Activated naive CD4-positive, alpha-beta T cell treated with anti-CD3 and anti-CD28 coated beads, Interleukin-2, amount 50 U/mL, for 16 hours (primary cell): Measurements from ENCODE around the gene PTGES.

Experiments used
- DNase-seq: peaks from one replicate; pipeline ENCODE4 v3.0.0-alpha.2; 2020

PTGES gene

DNA sequence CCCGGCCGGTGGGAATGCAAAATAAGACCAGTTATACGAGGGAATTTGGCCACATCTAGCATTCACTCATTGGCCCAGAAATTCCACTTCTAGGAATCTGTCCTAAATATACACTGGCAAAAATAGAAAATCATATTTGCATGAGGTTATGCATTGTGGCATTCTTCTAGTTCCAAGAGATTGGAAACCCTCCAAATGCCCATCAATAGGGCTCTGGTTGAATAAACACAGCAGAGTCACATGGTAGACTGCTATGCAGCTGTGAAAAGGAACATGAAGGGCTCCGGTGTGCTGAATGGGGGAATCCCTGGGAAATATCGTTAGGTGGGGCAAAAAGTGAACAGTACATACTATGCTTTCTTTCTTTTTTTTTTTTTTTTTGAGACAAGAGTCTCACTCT, 36.8 kb downstream of the PTGES start:
- DNase-seq, result no peak

DNA sequence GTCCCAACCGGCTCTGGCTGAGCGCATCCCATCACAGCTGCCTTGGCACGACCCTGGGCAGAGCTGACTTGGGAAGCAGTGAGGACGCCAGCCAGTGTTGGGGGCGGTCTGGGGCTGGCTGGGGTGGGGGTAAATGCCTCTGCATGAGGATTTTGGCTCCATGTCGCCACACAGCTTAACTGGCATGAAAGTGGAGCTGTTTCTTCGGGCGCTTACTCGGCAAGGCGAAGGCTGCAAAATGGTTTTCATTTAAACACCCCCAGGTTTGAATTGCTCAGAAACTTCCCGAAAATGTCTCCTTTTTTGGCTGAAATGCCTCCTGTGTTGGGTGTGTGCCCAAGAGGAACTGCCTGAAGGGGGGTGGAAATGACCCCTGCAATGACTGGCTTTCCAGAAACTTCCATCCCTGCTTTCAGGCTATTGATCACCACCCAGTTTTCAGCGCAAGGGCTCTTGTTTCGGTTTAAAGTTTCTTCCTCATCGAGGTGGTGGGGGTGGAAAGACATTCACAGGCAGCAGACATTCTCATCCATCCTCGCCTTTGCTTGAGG, 38.3 kb downstream of the PTGES start:
- DNase-seq, result no peak

DNA sequence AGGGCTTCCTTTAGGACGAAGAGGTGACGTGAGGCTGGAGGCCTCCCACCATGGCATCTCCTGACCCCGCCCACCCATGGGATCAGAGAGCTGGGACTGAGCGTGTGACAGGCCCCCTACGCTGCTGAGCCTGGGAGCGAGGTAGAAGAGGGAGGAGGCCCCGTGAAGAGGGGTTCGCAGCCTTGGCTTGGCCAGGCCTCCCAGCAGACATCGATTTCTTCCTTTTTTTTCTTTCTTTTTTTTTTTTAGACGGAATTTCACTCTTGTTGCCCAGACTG, 39.5 kb downstream of the PTGES start:
- no peak for DNase-seq

DNA sequence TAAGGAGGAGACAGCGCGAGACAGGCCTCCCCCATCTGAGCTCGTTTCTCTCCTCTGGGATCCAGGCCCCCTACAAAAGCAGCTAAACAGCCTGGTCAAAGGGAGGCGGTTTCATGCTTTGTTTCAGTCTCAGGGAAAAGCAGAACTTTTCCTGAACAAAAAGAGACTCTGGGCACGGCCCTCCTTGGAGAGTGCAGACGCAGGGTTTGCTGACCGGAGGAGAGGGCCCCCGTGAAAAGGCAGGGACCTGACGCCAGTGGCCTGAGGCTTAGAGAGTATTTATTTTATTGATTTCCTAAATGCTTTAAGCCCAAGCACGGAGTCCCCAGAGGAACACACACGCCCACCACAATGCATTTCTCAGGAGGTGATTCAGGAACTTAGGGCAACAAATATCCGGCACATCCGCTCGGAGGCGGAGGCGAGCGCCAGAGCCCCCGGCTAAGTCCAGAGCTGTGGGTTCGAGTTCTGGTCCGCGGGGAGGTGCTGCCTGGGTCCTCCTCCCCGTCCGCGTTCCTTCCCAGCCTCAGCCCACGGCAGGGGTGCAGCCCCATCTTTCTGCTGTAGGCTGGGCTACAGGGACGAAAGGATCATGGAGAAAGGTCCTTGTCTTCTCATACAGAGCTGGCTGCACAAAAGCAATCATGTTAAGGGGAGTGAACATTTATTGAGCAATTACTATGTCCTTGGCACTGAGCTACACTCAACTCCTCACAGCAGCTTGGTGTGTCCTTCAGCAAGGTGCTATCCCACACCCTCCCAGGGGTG, 40.0 kb downstream of the PTGES start:
- DNase-seq, result no peak

DNA sequence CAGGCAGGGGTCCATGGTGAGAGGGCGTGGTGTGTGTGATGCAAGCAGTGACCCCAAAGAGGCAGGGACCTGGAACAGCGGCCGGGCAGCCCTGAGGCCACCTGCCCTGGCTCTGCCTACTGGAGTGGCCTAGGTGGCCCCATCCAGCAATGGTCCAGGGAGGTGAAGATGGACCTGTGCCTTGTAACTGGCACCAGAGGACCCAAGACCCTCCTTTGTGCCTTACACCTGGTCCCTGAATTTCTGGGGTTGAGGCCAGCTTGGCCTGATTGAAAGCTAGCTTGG, 42.7 kb downstream of the PTGES start:
- DNase-seq, result no peak

DNA sequence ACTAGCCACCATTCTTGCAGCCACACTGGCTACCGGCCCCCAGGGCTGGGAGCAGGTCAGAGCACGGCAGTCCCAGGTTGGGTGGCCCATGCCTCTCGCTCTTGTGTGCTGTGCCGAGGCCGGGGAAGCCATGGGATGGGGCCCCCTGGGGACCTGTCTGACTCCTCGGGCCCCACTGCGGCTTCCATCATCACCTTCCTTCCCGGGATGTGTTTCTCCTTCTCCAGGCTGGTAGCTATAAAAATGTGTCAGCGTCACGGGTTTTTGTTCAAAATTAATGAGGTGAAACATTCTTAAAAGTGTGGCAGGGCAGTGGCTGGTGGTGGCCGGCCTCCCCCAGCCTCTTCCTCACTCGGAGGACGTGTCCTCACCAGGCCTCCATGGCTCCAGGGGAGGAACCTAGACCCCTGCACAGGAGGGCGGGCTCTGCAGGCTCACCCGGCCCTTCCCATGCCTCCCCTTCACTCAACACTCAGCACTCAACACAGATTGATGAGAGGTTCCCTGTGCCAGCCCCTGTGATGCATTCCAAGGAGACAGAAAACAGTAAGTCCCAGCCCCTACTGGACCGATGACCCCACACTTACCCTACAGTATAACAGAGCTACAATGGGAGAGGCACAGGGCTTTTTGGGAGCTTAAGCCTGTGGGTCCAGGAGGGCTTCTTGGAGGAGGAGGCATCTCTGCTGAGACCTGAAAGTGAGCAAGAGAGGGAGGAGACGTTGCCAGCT, 43.2 kb downstream of the PTGES start:
- no peak for DNase-seq

DNA sequence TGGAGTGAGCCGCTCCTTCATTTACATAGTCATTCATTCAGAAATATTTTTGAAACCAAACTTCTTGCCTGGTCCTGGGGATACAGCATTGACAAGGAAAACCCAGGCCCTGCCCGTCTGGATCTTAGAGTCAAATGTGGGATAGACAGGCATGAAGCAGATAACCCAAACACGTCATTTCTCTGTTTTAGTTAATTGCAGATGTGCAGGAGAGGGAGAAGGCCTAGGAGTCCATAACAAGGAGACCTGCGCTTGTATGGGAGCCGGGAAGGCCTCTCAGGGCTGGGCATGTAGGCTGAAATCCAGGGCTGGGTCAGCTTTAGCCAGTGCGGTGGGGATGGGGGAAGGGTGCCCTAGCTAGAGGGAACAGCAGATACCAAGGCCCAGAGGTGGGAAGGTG, 44.0 kb downstream of the PTGES start:
- DNase-seq, result no peak

DNA sequence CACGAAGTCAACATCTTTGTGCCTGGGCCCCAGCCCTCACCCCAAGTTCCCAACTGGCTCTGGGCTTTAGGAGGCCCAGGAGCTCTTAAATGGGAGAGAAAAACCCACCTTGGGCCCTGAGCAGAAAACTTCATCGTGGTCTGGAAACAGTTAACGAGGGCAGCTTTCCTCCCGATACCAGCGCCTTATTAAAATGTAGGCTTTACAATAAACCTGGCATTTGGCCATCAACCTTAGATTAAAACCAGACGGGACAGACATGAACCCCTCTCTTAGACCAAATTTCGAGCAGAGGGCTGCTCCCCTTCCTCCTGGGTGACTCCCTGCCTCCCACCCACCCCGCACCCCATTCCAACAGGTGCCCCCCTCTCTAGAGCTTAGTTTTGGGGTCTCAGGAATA, 48.0 kb downstream of the PTGES start:
- DNase-seq, result no peak

DNA sequence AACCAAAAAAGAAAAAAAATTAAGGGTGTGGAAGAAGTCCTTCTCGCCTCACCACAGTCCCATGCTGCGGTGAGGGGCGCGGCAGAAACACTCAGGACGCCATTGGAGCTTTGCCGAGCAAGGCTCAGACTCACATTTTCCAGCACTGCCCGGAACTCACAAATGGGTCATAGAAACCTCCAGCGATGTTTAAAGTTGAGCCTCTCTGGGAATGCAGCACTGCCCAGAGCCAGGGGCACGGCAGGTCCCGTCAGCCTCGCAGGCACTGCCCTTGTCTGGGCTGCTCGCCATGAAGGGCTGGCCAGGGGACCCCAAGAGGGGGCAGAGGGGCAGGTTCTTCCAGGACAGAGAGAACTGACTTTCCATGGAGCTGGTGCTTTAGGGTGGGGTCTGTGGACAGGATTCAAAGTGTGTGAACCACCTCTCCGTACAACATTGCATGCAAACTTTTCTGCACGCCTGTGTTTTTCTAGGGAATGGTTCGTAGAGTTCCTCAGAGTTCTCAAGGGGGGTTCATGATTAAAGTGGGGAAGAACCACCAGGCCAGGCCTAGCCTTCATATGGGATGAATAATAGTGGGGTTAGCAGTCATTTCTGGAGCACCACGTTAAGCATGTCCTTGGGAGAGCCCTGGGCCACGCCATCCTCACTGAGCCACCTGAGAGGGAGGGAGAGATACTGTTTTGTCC, 49.0 kb downstream of the PTGES start:
- DNase-seq, result no peak

DNA sequence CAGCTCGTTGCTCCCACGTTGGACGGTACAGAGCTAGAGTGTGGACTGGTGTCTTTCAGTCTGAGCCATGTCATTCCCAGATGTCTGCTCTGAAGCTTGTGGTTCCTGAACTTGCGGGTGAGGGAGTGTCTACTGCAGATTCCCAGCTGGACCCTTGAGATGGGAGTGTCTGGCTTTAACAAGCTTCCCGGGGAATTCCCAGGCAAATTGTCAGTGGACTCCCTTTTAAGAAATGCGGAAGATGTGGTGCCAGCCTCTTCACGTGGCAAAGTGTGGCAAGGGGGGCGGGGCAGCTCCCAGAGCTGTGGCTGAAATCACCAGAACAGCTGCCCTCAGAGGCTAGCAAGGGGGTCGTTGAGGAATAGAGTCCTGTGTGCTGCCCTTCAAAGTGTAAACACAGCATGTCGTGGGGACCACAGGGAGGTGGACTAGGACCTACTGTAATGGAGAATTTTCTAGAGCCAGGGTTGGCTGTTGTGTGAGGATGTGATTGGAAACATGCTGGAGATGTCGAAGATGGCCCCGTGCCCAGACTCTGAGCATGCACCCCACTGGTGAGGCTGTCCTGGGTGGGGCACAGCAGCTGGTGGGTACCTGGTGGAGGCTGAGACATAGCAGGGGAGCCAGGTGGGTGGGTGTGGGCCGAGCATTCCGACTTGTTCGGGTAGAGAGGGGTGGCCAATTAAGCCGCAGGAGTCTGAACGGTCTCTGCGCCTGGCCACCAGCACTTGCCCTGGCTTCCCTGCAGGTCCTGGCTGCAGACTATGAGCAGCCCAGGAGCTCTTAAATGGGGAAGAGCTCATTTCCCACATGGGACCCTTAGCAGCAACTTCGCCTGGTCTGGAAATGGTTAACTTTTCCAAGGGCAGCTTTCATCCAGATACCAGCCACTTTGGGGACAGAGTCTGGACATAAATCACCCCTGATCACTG, 50.0 kb downstream of the PTGES start:
- no peak for DNase-seq

DNA sequence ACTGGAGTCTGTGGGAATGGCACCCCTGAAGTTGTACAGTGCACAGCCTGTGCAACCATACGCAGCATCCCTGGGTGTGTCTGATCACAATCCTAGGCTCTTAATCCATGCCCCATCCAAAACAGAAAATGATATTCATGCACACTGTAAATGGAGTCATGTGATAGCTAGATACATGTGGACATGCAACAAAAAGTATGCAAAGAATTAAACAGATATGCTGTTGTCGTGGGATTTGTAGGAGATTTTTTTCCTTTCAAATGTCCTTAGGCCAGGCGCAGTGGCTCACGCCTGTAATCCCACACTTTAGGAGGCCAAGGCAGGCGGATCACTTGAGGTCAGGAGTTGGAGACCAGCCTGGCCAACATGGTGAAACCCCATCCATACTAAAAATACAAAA, 51.3 kb downstream of the PTGES start:
- no peak for DNase-seq

DNA sequence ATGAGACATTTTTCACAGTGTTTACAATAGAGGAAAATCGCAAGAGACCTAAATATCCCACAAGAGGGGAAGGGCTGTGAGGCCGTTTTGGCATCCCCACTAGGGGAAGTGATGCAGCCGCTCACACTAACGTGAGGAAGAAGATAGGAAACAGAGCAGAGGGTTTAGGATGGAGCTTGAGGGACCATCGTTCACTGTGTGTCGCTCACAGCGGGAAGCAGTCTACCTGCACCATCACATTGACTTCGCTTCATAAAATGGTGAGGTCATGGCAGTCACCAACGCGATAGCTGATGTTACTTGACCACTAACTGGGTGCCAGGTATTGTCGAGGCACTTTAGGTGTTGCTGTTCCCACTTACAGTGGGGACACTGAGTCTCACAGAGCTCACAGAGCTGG, 51.8 kb downstream of the PTGES start:
- no peak for DNase-seq

DNA sequence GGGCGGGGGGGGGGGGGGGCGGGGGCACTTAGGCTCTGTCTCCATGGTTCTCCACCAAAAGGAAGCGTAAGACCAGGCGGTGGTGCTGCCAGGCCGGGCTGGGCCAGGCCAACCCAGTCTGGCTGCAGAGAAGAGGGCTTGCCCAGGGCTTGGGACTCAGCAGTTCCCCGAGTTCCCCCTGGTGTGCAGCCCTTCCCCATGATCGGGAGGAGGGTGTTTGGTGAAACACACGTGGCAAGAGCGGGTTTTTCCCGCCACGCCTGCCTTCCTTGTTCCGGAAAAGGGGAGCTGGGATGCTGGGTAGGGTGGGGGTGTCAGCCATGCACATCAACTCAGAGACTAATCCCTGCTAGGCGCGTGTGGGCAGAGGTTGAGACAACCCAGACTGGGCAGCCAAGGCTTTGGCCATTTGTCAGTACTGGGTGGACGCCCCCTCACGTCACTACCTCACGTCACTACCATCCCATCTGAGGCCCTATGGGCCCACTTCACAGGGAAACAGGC, 54.5 kb downstream of the PTGES start:
- DNase-seq, result peak; percentile 15

DNA sequence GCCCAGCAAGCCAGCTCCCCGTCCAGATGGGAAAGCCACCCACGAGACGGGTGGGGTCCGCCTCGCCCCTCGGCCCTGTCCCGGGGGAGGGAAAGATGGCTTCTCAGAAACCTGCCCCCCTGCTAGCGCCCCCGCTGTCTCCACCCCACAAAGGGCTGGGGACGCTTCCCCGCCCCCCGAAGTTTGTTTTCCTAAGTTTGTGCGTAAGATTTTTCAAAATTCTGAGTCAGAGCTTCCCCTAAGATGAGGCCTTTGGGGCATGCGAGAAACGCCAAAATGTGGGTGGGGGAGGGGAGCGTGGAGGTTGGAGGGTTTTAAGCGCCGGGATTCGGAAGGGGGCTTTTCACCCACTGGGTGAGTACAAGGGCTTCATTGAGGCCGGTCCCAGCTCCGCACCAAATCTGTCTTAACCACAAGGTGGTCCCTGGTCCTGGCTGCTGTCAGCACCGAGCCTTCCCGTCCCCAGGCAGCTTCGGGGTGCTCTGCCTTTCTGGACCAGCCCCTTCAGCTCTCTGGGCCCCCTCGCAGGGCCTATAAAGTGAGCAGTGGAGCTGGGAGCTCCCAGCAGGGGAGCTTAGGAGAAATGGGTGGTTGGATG, 55.1 kb downstream of the PTGES start:
- peak; percentile 70 for DNase-seq

DNA sequence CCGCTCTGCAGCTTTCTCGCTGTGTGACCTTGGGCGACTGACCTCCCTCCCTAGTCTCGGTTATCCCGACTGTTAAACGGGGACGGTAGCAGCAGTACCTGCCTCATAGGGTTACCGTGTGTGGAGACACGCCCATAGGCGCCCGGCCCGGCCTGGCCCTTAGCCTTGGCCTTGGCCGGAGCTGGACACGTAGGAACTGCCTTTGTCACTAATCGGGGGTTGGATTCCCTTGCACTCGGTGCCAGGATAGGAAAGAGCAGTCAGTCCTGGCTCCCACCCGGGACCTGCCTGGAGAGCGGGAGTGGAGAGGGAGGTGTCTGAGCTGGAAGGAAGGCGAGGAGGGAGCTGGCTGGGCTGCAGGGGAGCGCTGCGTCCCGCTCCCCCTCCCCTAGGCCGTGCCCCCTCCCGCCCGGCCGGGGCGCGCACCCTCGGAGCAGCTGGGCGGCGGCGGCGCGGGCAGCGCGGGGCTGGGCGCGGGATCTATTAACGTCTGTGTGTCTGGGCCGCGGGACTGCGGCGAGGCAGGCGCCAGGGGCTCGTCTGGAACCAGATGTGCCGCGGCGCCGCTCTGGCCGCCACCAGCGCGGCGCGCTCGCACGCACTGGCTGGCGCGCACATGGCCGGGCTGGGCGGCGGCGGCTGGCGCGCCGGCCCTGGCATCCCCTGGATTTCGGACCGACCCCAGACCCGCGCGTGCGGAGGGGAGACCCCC, 55.7 kb downstream of the PTGES start:
- DNase-seq, result no peak

DNA sequence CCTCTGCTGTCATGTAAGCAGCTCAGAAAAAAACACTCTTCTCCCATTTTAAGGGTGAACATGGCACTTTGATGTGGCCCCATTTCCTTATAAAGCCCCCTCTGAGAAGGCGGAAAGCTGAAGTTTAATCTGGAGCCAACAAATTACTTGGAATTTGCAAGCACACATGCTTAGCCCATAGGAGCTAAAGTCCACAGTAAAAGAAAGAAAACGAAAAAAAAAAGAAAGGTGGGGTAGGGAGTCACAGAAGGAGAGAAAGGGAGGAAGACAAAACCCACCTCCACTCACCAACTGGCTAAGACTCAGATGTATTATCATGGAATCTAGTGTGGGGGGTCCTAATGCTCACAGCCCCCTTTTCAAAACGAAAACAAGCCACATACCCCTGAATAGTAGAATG, 57.0 kb downstream of the PTGES start:
- no peak for DNase-seq

DNA sequence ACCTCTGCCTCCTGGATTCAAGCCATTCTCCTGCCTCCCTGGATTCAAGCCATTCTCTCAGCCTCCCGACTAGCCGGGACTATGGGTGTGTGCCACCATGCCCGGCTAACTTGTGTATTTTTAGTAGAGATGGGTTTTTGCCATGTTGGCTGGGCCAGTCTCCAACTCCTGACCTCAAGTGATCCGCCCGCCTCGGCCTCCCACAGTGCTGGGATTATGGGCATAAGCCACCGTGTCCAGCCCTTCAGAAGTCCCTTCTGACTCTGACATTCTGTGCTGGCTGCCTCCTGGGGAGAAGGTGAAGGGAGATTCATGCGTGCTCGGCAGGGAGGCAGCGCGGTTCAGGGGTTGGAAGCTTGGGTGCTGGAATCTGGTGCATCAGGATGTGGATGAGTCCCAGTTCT, 58.6 kb downstream of the PTGES start:
- DNase-seq, result no peak

DNA sequence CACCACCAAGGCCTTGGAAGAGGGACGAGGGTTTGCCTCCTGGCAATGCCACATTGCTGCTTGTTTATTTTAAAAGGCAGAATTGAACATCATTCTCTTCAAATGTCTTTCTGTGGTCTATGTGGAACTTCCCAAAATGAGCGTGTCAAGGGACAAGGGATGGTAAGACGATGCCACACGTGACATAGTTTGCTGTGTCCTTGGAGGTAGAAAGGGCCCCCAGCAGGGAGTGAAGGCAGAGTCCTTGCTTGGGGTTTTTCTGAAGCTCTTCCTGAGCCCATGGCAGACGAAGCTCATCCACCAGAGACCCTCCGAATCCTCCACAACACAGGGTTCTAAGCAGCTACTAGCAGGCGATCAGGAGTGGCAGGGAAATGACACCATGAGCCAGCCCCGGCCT, 59.1 kb downstream of the PTGES start:
- DNase-seq, result no peak

DNA sequence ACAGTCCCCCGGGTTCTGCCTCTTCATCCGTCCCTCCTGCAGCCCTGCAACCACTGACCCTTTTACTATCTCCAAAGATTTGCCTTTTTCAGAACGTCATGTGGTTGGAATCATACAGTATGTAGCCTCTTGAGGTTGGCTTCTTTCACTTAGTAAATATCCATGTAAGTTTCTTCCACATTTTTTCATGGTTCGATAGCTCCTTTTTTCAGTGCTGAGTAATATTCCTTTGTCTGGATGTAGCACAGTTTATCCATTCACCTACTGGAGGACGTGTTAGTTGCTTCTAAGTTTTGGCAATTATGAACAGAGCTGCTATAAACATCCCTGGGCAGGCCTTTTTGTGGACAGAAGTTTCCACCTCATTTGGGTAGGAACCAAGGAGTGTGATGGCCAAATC, 60.3 kb downstream of the PTGES start:
- DNase-seq, result no peak
